CD14-positive monocyte (primary cell): ENCODE measurements around the gene PCGF5. TPM values are rescaled to one million over a fixed set of nuclear protein-coding genes. Genes with fewer than 3 reads are reported as not detected.

Source experiments
- DNase-seq, 3 donors: peaks; one replicate each; pipeline ENCODE4 v3.0.0-alpha.2; 2011 to 2022
- H2AFZ ChIP-seq: 2 replicates; pipeline ENCODE4 v1.6.0; 2012; ENCODE audit warnings: mild to moderate bottlenecking, low read depth, low read length, inconsistent platforms; ENCODE audit not compliant: insufficient read depth, poor library complexity, severe bottlenecking
- H3K27ac ChIP-seq, 2 donors: 1 replicate in 1 of 2; 2 replicates in 1 of 2; pipeline ENCODE4 v1.5.1; 2012 to 2013; ENCODE audit warnings: low read length in 2 of 2, control low read depth in 1 of 2, inconsistent platforms in 1 of 2, low read depth in 1 of 2, mild to moderate bottlenecking in 1 of 2
- H3K27me3 ChIP-seq, 2 donors: one replicate each; pipeline versions ENCODE4 v1.6.0 to v1.6.1; 2011 to 2013; ENCODE audit warnings: low read length in 2 of 2; ENCODE audit not compliant: control insufficient read depth in 2 of 2, insufficient read depth in 2 of 2
- H3K36me3 ChIP-seq, 2 donors: replicated peaks in 1 of 2; 1 replicate in 1 of 2; 2 replicates in 1 of 2; pipeline versions ENCODE4 v1.5.1 to v1.6.1; 2012 to 2013; ENCODE audit warnings: low read length in 2 of 2, control low read depth in 1 of 2, inconsistent platforms in 1 of 2, mild to moderate bottlenecking in 1 of 2; ENCODE audit not compliant: insufficient read depth in 2 of 2, control insufficient read depth in 1 of 2
- H3K4me1 ChIP-seq, 2 donors: 1 replicate in 1 of 2; 2 replicates in 1 of 2; pipeline versions ENCODE4 v1.5.1 to v1.6.1; 2012 to 2013; ENCODE audit warnings: low read length in 2 of 2, control low read depth in 1 of 2, inconsistent platforms in 1 of 2, mild to moderate bottlenecking in 1 of 2, moderate library complexity in 1 of 2; ENCODE audit not compliant: insufficient read depth in 2 of 2, control insufficient read depth in 1 of 2
- H3K4me2 ChIP-seq: replicated peaks from 2 replicates; pipeline ENCODE3; 2012; ENCODE audit warnings: low read length, moderate library complexity, mild to moderate bottlenecking; ENCODE audit not compliant: poor library complexity, severe bottlenecking; ENCODE audit errors: extremely low read depth
- H3K4me3 ChIP-seq, 3 experiments: fragments of 200-600 bp in 1 of 3; sonication (generic) in 1 of 3; replicated peaks in 1 of 3; 1 replicate in 2 of 3; 2 replicates in 1 of 3; pipeline ENCODE4 v1.5.1; 2011 to 2013; ENCODE audit warnings: low read length in 3 of 3, mild to moderate bottlenecking in 3 of 3, control low read depth in 2 of 3, low read depth in 2 of 3, inconsistent platforms in 1 of 3, moderate library complexity in 1 of 3
- H3K79me2 ChIP-seq: 2 replicates; pipeline ENCODE4 v1.6.0; 2012; ENCODE audit warnings: mild to moderate bottlenecking, control low read depth, inconsistent platforms, low read length, moderate library complexity; ENCODE audit not compliant: insufficient read depth
- H3K9ac ChIP-seq: 2 replicates; pipeline ENCODE4 v1.6.0; 2017; ENCODE audit warnings: low read length, mild to moderate bottlenecking; ENCODE audit not compliant: insufficient read depth, poor library complexity, severe bottlenecking
- H3K9me3 ChIP-seq, 2 donors: replicated peaks in 1 of 2; 1 replicate in 1 of 2; 2 replicates in 1 of 2; pipeline versions ENCODE4 v1.5.1 to v1.6.1; 2012 to 2013; ENCODE audit warnings: low read length in 2 of 2, control low read depth in 1 of 2; ENCODE audit not compliant: control insufficient read depth in 1 of 2, insufficient read depth in 1 of 2
- H4K20me1 ChIP-seq: 2 replicates; pipeline ENCODE4 v1.6.0; 2012; ENCODE audit warnings: mild to moderate bottlenecking, low read length, control low read depth, moderate library complexity; ENCODE audit not compliant: insufficient read depth
- H3K27ac Mint-ChIP-seq, 7 donors: one replicate each; pipeline ENCODE4 v1.8.0; 2020; ENCODE audit warnings: mild to moderate bottlenecking in 7 of 7, mixed read lengths in 7 of 7, moderate library complexity in 6 of 7, inconsistent platforms in 2 of 7
- H3K27me3 Mint-ChIP-seq, 3 donors: one replicate each; pipeline ENCODE4 v1.8.0; 2021 to 2022; ENCODE audit warnings: low read depth in 3 of 3, mild to moderate bottlenecking in 3 of 3, mixed read lengths in 3 of 3, moderate library complexity in 3 of 3, inconsistent platforms in 1 of 3
- H3K36me3 Mint-ChIP-seq, 2 donors: one replicate each; pipeline ENCODE4 v1.8.0; 2020; ENCODE audit warnings: mixed read lengths in 2 of 2, inconsistent platforms in 1 of 2, mild to moderate bottlenecking in 1 of 2
- H3K4me1 Mint-ChIP-seq: one replicate; pipeline ENCODE4 v1.8.0; 2020; ENCODE audit warnings: mild to moderate bottlenecking, mixed read lengths
- H3K4me3 Mint-ChIP-seq, 2 donors: one replicate each; pipeline ENCODE4 v1.8.0; 2020; ENCODE audit warnings: mild to moderate bottlenecking in 2 of 2, mixed read lengths in 2 of 2, moderate library complexity in 1 of 2
- H3K9me3 Mint-ChIP-seq, 7 donors: one replicate each; pipeline ENCODE4 v1.8.0; 2020 to 2022; ENCODE audit warnings: mixed read lengths in 7 of 7, mild to moderate bottlenecking in 6 of 7, moderate library complexity in 6 of 7, inconsistent platforms in 2 of 7
- CTCF ChIP-seq: fragments of 200-600 bp; IDR thresholded peaks from one replicate; pipeline ENCODE4 v1.8.0; 2022; ENCODE audit warnings: antibody characterized with exemption, mild to moderate bottlenecking
- WGBS: methylation state at CpG from one replicate; pipeline ENCODE4 v1.1.5; 2013; ENCODE audit warnings: missing lambda C conversion rate; ENCODE audit not compliant: insufficient coverage; 5-methylcytosine and 5-hydroxymethylcytosine counted together
- intact Hi-C, 2 donors: fragments of 100-400 bp; cut with micrococcal nuclease; formaldehyde crosslinking; loops; one replicate each; pipeline versions ENCODE4 v1.15.0 to v1.15.1; 2023
- polyA plus RNA-seq, 3 donors: library from polyadenylated mRNA; depleted of rRNA in 1 of 3; unstranded in 2 of 3; stranded (reverse) in 1 of 3; fragments of 300-500 nt in 2 of 3; fragments of >200 nt in 1 of 3; fragmentation: Illumina TruSeq in 2 of 3; gene quantifications; 1 replicate in 2 of 3; 2 replicates in 1 of 3; pipeline ENCODE4 v1.2.3, GENCODE V29; 2012 to 2021

The PCGF5 gene
- polyA plus RNA-seq, 3 donors: 55.2 to 80.3 (median 58.7) TPM

GRCh38 chr10:91172348-91172747 is 48.1 kb upstream of the PCGF5 start:
- no peak for TF ChIP-seq CTCF
- Histone ChIP-seq H3K4me1 (no peaks in the 10 kb centered on the region), H3K79me2 (no peaks in the 10 kb centered on the region), H3K36me3 (no peaks in the 10 kb centered on the region), H3K27me3 (no peaks in the 10 kb centered on the region), H3K9ac (no peak overlapping the region), H3K27ac (no peak overlapping the region), H3K9me3 (no peaks in the 10 kb centered on the region), H3K4me2 (no peak overlapping the region), H3K4me3 (no peak overlapping the region), H2AFZ (no peak overlapping the region), H4K20me1 (no peaks in the 10 kb centered on the region)
- Mint-ChIP-seq H3K27ac (no peak overlapping the region), H3K9me3 (peaks cover 3 to 10% (median 6%) of the 10 kb centered on the region in 7 donors), H3K4me3 (no peak overlapping the region), H3K4me1 (peaks cover 3% of the 10 kb centered on the region), H3K36me3 (no peaks in the 10 kb centered on the region), H3K27me3 (peaks cover 0 to 9% (median 1%) of the 10 kb centered on the region in 3 donors)
- no CpG with 5 or more reads among the region's 2 CpGs for WGBS
- DNase-seq: no peak
- intact Hi-C loops: no loop called here

- H3K27ac Mint-ChIP-seq: no peak overlapping the region
Observed at GRCh38 chr10:91185239-91185875, 35.1 kb upstream of the PCGF5 start.

More at GRCh38 chr10:91185239-91185875, 35.1 kb upstream of the PCGF5 start:
- Histone ChIP-seq H3K27ac (no peak overlapping the region), H3K36me3 (no peaks in the 10 kb centered on the region), H4K20me1 (no peaks in the 10 kb centered on the region), H3K4me2 (no peak overlapping the region), H2AFZ (no peak overlapping the region), H3K4me1 (peaks cover 2 to 4% of the 10 kb centered on the region in 2 donors), H3K79me2 (no peaks in the 10 kb centered on the region), H3K9me3 (no peaks in the 10 kb centered on the region), H3K4me3 (no peak overlapping the region), H3K27me3 (no peaks in the 10 kb centered on the region), H3K9ac (no peak overlapping the region)
- WGBS: 94% methylated on average over 4 of the region's 8 CpGs
- peaks cover 6% of the 10 kb centered on the region for H3K4me1 Mint-ChIP-seq
- no peaks in the 10 kb centered on the region for H3K36me3 Mint-ChIP-seq
- peaks cover 0 to 8% (median 2%) of the 10 kb centered on the region in 7 donors for H3K9me3 Mint-ChIP-seq
- DNase-seq: no peak
- H3K4me3 Mint-ChIP-seq: no peak overlapping the region
- no peak for TF ChIP-seq CTCF
- intact Hi-C loops: no loop called here
- H3K27me3 Mint-ChIP-seq: peaks cover 0 to 2% (median 2%) of the 10 kb centered on the region in 3 donors
